Natural killer cell (primary cell): ENCODE data around the gene MYCBPAP. TPM values are rescaled to one million over a fixed set of nuclear protein-coding genes. Genes with fewer than 3 reads are reported as not detected.

ENCODE experiments used
- ATAC-seq, 3 donors: fragments of 150-1000 bp in 2 of 3; fragments of 200-7000 bp in 1 of 3; cut with Tn5 transposase; 1 replicate in 1 of 3; 2 replicates in 2 of 3; pipeline ENCODE4 v1.10.0; 2021; ENCODE audit warnings: mild to moderate bottlenecking in 2 of 3, moderate library complexity in 2 of 3
- DNase-seq, 2 donors: peaks; one replicate each; pipeline versions ENCODE4 v3.0.0 to v3.0.0-alpha.2; 2013 to 2021; ENCODE audit warnings: mixed read lengths in 1 of 2
- H3K27ac ChIP-seq: one replicate; pipeline ENCODE4 v1.5.1; 2013; ENCODE audit warnings: mild to moderate bottlenecking, low read length
- H3K27me3 ChIP-seq: one replicate; pipeline ENCODE4 v1.6.1; 2013; ENCODE audit warnings: low read length; ENCODE audit not compliant: control insufficient read depth, insufficient read depth
- H3K36me3 ChIP-seq: one replicate; pipeline ENCODE4 v1.6.1; 2013; ENCODE audit warnings: low read length; ENCODE audit not compliant: control insufficient read depth, insufficient read depth
- H3K4me1 ChIP-seq: one replicate; pipeline ENCODE4 v1.6.1; 2013; ENCODE audit warnings: low read length; ENCODE audit not compliant: control insufficient read depth, insufficient read depth
- H3K4me3 ChIP-seq: one replicate; pipeline ENCODE4 v1.5.1; 2013; ENCODE audit warnings: low read length
- H3K9me3 ChIP-seq: one replicate; pipeline ENCODE4 v1.6.1; 2013; ENCODE audit warnings: low read length; ENCODE audit not compliant: control insufficient read depth, insufficient read depth
- H3K27ac Mint-ChIP-seq, 2 donors: one replicate each; pipeline ENCODE4 v1.8.0; 2022; ENCODE audit warnings: mild to moderate bottlenecking in 2 of 2, mixed read lengths in 2 of 2, moderate library complexity in 1 of 2
- H3K27me3 Mint-ChIP-seq, 2 donors: one replicate each; pipeline ENCODE4 v1.8.0; 2022; ENCODE audit warnings: low read depth in 2 of 2, mixed read lengths in 2 of 2
- H3K36me3 Mint-ChIP-seq: one replicate; pipeline ENCODE4 v1.8.0; 2022; ENCODE audit warnings: mixed read lengths
- H3K4me1 Mint-ChIP-seq, 2 donors: one replicate each; pipeline ENCODE4 v1.8.0; 2022; ENCODE audit warnings: mixed read lengths in 2 of 2
- H3K4me3 Mint-ChIP-seq: one replicate; pipeline ENCODE4 v1.8.0; 2022; ENCODE audit warnings: mild to moderate bottlenecking, moderate library complexity, mixed read lengths
- H3K9me3 Mint-ChIP-seq, 2 donors: one replicate each; pipeline ENCODE4 v1.8.0; 2022; ENCODE audit warnings: mixed read lengths in 2 of 2
- WGBS: methylation state at CpG from one replicate; pipeline ENCODE4 v1.1.7; 2013; ENCODE audit warnings: missing lambda C conversion rate; ENCODE audit not compliant: insufficient coverage; 5-methylcytosine and 5-hydroxymethylcytosine counted together
- intact Hi-C: fragments of 100-400 bp; cut with micrococcal nuclease; formaldehyde crosslinking; loops from one replicate; pipeline ENCODE4 v1.14.2; 2022
- total RNA-seq, 4 donors: library from RNA; stranded (reverse); fragments of 120-200 nt in 1 of 4; gene quantifications; one replicate each; pipeline versions ENCODE4 v1.2.3 to v1.2.4, GENCODE V29; 2013 to 2022
- TF ChIP-seq, protein P1 (sequence below): fragments of 200-600 bp; IDR thresholded peaks from one replicate; pipeline ENCODE4 v1.8.0; 2022; ENCODE audit warnings: antibody characterized with exemption

Gene MYCBPAP
- total RNA-seq, 3 donors from 2014 or later (not counting 1 experiment from before 2014, with no cell fraction given), result 0.26 to 4.9 (median 0.70) TPM

DNA sequence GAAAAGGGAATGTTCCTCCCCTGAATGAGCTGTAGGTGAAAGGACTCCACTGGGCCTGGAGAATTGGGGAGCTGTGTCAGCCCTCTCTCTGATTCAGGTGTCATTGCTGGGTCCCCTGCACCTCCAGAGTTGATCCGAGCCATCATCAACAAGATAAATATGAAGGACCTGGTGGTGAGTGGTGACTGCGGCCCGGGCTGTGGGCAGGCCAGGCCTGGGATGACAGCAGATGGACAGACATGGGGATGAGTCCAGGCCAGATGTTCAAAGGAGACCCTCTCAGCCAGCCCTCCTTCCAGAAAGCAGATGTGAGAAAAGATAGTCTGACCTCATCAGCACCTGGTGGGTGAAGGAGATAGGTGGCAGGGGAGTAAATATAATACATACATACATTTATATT, 44.1 kb upstream of the MYCBPAP start:
- Mint-ChIP-seq H3K4me3 (no peak overlapping the region), H3K4me1 (peaks cover 5 to 12% of the 10 kb centered on the region in 2 donors), H3K27ac (no peak overlapping the region), H3K36me3 (no peaks in the 10 kb centered on the region), H3K27me3 (peaks cover 11 to 13% of the 10 kb centered on the region in 2 donors), H3K9me3 (no peaks in the 10 kb centered on the region)
- ATAC-seq (no peak), DNase-seq (no peak)
- no peak overlapping the region for H3K4me3 ChIP-seq
- no peaks in the 10 kb centered on the region for H3K9me3 ChIP-seq
- TF ChIP-seq, protein P1, sequence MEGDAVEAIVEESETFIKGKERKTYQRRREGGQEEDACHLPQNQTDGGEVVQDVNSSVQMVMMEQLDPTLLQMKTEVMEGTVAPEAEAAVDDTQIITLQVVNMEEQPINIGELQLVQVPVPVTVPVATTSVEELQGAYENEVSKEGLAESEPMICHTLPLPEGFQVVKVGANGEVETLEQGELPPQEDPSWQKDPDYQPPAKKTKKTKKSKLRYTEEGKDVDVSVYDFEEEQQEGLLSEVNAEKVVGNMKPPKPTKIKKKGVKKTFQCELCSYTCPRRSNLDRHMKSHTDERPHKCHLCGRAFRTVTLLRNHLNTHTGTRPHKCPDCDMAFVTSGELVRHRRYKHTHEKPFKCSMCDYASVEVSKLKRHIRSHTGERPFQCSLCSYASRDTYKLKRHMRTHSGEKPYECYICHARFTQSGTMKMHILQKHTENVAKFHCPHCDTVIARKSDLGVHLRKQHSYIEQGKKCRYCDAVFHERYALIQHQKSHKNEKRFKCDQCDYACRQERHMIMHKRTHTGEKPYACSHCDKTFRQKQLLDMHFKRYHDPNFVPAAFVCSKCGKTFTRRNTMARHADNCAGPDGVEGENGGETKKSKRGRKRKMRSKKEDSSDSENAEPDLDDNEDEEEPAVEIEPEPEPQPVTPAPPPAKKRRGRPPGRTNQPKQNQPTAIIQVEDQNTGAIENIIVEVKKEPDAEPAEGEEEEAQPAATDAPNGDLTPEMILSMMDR, result no peak
- peaks cover 6% of the 10 kb centered on the region for H3K27me3 ChIP-seq
- intact Hi-C loops, result no loop called here
- no peak overlapping the region for H3K27ac ChIP-seq
- 93% methylated on average over 3 of the region's 3 CpGs for WGBS
- peaks cover 22% of the 10 kb centered on the region for H3K4me1 ChIP-seq
- no peaks in the 10 kb centered on the region for H3K36me3 ChIP-seq

DNA sequence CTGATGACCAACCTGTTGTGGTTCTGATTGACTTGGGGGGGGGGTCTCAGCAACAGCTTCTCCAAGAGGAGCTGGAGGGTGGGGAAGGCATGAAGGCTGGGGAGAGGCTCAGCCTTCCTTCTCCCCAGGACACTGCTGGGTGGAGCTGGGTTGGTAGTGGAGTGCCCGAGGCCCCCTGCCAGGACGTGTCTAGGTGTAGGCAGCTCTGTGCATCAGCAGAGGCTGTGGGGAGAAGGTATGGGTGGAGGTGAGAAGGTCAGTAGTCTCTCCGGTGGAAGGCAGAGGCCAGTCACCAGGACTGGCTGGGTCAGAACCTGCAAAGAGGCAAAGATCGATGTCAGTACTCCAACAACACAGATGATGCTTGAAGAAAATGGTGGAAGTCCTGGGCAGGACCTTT, 43.5 kb upstream of the MYCBPAP start:
- ATAC-seq, result no peak
- Histone ChIP-seq H3K4me3 (no peak overlapping the region), H3K4me1 (peaks cover 28% of the 10 kb centered on the region), H3K9me3 (no peaks in the 10 kb centered on the region), H3K27ac (no peak overlapping the region), H3K36me3 (no peaks in the 10 kb centered on the region), H3K27me3 (peaks cover 10% of the 10 kb centered on the region)
- Mint-ChIP-seq H3K4me3 (no peak overlapping the region), H3K36me3 (no peaks in the 10 kb centered on the region), H3K27ac (no peak overlapping the region), H3K9me3 (no peaks in the 10 kb centered on the region), H3K27me3 (peaks cover 11 to 13% of the 10 kb centered on the region in 2 donors), H3K4me1 (peaks cover 5 to 12% of the 10 kb centered on the region in 2 donors)
- DNase-seq, result no peak
- TF ChIP-seq, protein P1, result no peak
- intact Hi-C loops, result no loop called here
- 88% methylated on average over 4 of the region's 4 CpGs for WGBS

DNA sequence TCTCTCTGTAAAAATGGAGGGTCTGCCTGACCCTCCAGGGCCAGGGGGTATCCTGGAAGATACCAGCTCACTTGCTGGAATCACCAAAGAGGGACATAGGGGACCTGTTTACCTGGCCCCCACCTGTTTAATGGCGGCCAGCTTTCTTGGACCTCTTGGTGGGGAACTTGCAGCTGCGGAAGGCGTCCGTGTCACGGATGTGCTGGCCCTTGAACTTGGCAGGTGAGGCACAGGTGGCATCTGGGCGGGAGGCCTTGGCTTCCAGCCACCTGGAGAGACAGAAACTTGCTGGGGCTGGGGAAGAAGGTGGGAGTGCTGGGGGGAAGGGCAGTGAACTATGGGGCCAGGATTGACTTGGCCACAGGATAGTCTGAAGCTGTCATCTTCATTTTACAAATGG, 43.1 kb upstream of the MYCBPAP start:
- H3K9me3 Mint-ChIP-seq, result no peaks in the 10 kb centered on the region
- 96% methylated on average over 6 of the region's 6 CpGs for WGBS
- Histone ChIP-seq H3K27me3 (peaks cover 11% of the 10 kb centered on the region), H3K9me3 (no peaks in the 10 kb centered on the region), H3K4me3 (no peak overlapping the region), H3K4me1 (peaks cover 29% of the 10 kb centered on the region), H3K36me3 (no peaks in the 10 kb centered on the region), H3K27ac (no peak overlapping the region)
- no peak overlapping the region for H3K4me3 Mint-ChIP-seq
- ATAC-seq (no peak), DNase-seq (no peak)
- no peak overlapping the region for H3K27ac Mint-ChIP-seq
- peaks cover 11 to 13% of the 10 kb centered on the region in 2 donors for H3K27me3 Mint-ChIP-seq
- H3K36me3 Mint-ChIP-seq, result no peaks in the 10 kb centered on the region
- intact Hi-C loops, result no loop called here
- TF ChIP-seq, protein P1, result no peak
- H3K4me1 Mint-ChIP-seq, result peaks cover 5 to 12% of the 10 kb centered on the region in 2 donors

DNA sequence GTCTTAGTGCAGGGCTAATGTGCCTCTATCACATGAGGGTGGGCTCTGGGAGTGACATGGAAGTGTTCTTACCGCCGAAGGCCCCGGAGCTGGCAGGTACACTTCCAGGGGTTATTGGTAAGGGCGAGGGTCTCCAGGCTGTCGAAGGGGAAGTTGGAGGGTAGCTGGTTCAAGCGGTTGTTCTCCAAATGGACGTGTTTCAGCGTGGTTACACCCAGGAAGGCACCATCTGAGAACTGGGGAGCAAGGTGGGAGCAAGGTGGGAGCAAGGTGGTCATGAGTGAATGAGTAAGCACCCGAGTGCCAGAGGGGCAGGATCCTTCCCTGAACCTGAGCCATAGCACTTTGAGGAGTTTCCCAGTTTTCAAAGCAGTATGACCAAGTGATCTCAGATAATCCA, 42.6 kb upstream of the MYCBPAP start:
- Mint-ChIP-seq H3K27me3 (peaks cover 11 to 13% of the 10 kb centered on the region in 2 donors), H3K4me3 (no peak overlapping the region)
- H3K27me3 ChIP-seq, result peaks cover 11% of the 10 kb centered on the region

More for the DNA sequence above, 42.6 kb upstream of the MYCBPAP start:
- Mint-ChIP-seq H3K27ac (no peak overlapping the region), H3K9me3 (no peaks in the 10 kb centered on the region), H3K36me3 (no peaks in the 10 kb centered on the region), H3K4me1 (peaks cover 5 to 12% of the 10 kb centered on the region in 2 donors)
- no peak overlapping the region for H3K27ac ChIP-seq
- WGBS, result 89% methylated on average over 9 of the region's 9 CpGs
- no peak overlapping the region for H3K4me3 ChIP-seq
- no peaks in the 10 kb centered on the region for H3K36me3 ChIP-seq
- TF ChIP-seq, protein P1, result no peak
- intact Hi-C loops, result no loop called here
- ATAC-seq, result no peak
- no peaks in the 10 kb centered on the region for H3K9me3 ChIP-seq
- no peak for DNase-seq
- peaks cover 29% of the 10 kb centered on the region for H3K4me1 ChIP-seq
